ENCODE data around the gene CCDC97.

DNA sequence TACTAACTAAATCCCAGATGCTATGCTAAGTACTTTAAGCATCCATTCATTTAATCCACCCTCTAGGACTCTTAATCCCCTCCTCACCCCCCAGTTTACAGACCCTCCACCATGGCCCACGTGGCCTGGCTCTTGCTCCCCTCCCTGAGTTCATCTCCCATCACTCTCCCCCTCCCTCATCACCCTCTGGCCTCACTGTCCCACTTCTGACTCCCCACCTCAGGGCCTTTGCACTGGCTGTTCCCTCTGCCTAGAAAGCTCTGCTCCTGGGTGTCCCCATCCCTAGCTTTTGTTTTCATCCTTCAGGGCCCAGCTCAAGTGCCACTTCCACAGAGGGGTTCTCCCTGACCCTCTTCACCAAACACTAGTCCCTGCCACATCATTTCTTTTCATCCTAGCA, 49.8 kb downstream of the CCDC97 start:
- TF ChIP-seq, protein P1, sequence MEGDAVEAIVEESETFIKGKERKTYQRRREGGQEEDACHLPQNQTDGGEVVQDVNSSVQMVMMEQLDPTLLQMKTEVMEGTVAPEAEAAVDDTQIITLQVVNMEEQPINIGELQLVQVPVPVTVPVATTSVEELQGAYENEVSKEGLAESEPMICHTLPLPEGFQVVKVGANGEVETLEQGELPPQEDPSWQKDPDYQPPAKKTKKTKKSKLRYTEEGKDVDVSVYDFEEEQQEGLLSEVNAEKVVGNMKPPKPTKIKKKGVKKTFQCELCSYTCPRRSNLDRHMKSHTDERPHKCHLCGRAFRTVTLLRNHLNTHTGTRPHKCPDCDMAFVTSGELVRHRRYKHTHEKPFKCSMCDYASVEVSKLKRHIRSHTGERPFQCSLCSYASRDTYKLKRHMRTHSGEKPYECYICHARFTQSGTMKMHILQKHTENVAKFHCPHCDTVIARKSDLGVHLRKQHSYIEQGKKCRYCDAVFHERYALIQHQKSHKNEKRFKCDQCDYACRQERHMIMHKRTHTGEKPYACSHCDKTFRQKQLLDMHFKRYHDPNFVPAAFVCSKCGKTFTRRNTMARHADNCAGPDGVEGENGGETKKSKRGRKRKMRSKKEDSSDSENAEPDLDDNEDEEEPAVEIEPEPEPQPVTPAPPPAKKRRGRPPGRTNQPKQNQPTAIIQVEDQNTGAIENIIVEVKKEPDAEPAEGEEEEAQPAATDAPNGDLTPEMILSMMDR (conservative IDR thresholded peaks at IDR 0.05 in 1 of 2, IDR thresholded peaks at IDR 0.05 in 1 of 2; ENCODE audit: extremely low read depth in 1 of 2, insufficient read depth in 1 of 2, low read depth in 1 of 2, low read length in 2 of 2) = no peak
- TF ChIP-seq EZH2 (IDR thresholded peaks at IDR 0.05; ENCODE audit: borderline replicate concordance, low read length) = no peak
